ENCODE data around the gene AK9.

- TF ChIP-seq POLR2AphosphoS5 (IDR thresholded peaks at IDR 0.05; ENCODE audit: borderline replicate concordance, low read depth, low read length) (no peak), EZH2 (IDR thresholded peaks at IDR 0.05) (no peak), FOXP2 (optimal IDR thresholded peaks at IDR 0.05; ENCODE audit: control extremely low read depth, extremely low read length, insufficient read depth) (no peak)
Measured at GRCh38 chr6:109531446-109531845, 159.6 kb downstream of the AK9 start.

Data from SK-N-MC (cell line).